GM19238 (cell line): ENCODE data around the gene TASOR2.

Source experiments
- DNase-seq: peaks from one replicate; pipeline ENCODE4 v3.0.0; 2011; ENCODE audit warnings: low spot score; ENCODE audit not compliant: insufficient read length

The TASOR2 gene

GRCh38 chr10:5654218-5654755 lies 30.4 kb upstream of the TASOR2 start:
- no peak for DNase-seq

GRCh38 chr10:5655121-5655520 lies 29.5 kb upstream of the TASOR2 start:
- DNase-seq, result no peak

- no peak for DNase-seq
Observed at GRCh38 chr10:5656737-5657579, 27.7 kb upstream of the TASOR2 start.

GRCh38 chr10:5658871-5659618 lies 25.6 kb upstream of the TASOR2 start:
- DNase-seq, result no peak

- DNase-seq, result no peak
Observed at GRCh38 chr10:5659702-5660528, 24.7 kb upstream of the TASOR2 start.

GRCh38 chr10:5661043-5661442 lies 23.6 kb upstream of the TASOR2 start:
- DNase-seq, result no peak

- no peak for DNase-seq
Observed at GRCh38 chr10:5662708-5663579, 21.7 kb upstream of the TASOR2 start.

- no peak for DNase-seq
Observed at GRCh38 chr10:5663692-5664427, 20.8 kb upstream of the TASOR2 start.

GRCh38 chr10:5665373-5666007 lies 19.1 kb upstream of the TASOR2 start:
- no peak for DNase-seq

- no peak for DNase-seq
Observed at GRCh38 chr10:5666008-5666840, 18.4 kb upstream of the TASOR2 start, which contains the start of gene ASB13. Gene ASB13 (minus strand): TSS chr10:5666595. CDS start chr10:5666551, 44 bp downstream.

GRCh38 chr10:5666841-5667630 lies 17.6 kb upstream of the TASOR2 start:
- DNase-seq, result no peak

GRCh38 chr10:5668429-5668828 lies 16.2 kb upstream of the TASOR2 start:
- no peak for DNase-seq

GRCh38 chr10:5669604-5670003 lies 15.0 kb upstream of the TASOR2 start:
- DNase-seq, result no peak

- DNase-seq, result no peak
Observed at GRCh38 chr10:5670662-5671375, 13.8 kb upstream of the TASOR2 start.

GRCh38 chr10:5678397-5679036 lies 6.1 kb upstream of the TASOR2 start:
- no peak for DNase-seq

GRCh38 chr10:5679037-5679435 lies 5.6 kb upstream of the TASOR2 start:
- DNase-seq, result no peak
